IMR-90 (cell line): ENCODE measurements around the gene AK3. TPM values are rescaled to one million over a fixed set of nuclear protein-coding genes. Genes with fewer than 3 reads are reported as not detected.
A peak's percentile ranks its signal among the peaks of the same experiment; 100 is the strongest.

Source experiments
- ATAC-seq: fragments of 200-7000 bp; cut with Tn5 transposase; 2 replicates; pipeline ENCODE4 v1.9.1; 2020; ENCODE audit warnings: low read depth, mild to moderate bottlenecking, moderate library complexity
- BruUV-seq: library from RNA; stranded (reverse); fragments of 400-500 nt; replicated peaks from 2 replicates; lab custom pipeline; 2021; lab: Mats Ljungman, UMichigan
- CTCF ChIA-PET: fragments of 300-600 bp; formaldehyde crosslinking; extraction: SDS; loops from one replicate; lab custom pipeline; 2021; ENCODE audit warnings: antibody characterized with exemption; lab: Yijun Ruan, JAX
- POLR2A ChIA-PET: fragments of 300-600 bp; sonication (Branson Sonifier 250); formaldehyde crosslinking; loops from one replicate; lab custom pipeline; 2022; ENCODE audit warnings: antibody characterized with exemption; ENCODE audit not compliant: unreplicated experiment; lab: Charles Lee
- DNase-seq: peaks from one replicate; pipeline ENCODE4 v3.0.0; 2013
- H2AFZ ChIP-seq: replicated peaks from 2 replicates; pipeline ENCODE3; 2013; ENCODE audit warnings: low read length, mild to moderate bottlenecking; ENCODE audit not compliant: poor library complexity
- H2AK5ac ChIP-seq: 2 replicates; pipeline ENCODE4 v1.6.1; 2013; ENCODE audit warnings: low read depth, low read length, inconsistent platforms
- H2AK9ac ChIP-seq: replicated peaks from 2 replicates; pipeline ENCODE3; 2013; ENCODE audit warnings: mild to moderate bottlenecking, low read depth, low read length, moderate library complexity; ENCODE audit not compliant: poor library complexity
- H2BK120ac ChIP-seq: 2 replicates; pipeline ENCODE4 v1.6.1; 2013; ENCODE audit warnings: low read depth, low read length, inconsistent platforms
- H2BK15ac ChIP-seq: 3 replicates; pipeline ENCODE4 v1.6.1; 2013; ENCODE audit warnings: low read depth, low read length, inconsistent platforms
- H2BK20ac ChIP-seq: 2 replicates; pipeline ENCODE4 v1.6.1; 2013; ENCODE audit warnings: low read depth, mild to moderate bottlenecking, inconsistent platforms, low read length, moderate library complexity
- H2BK5ac ChIP-seq: 2 replicates; pipeline ENCODE4 v1.6.1; 2013; ENCODE audit warnings: mild to moderate bottlenecking, low read depth, low read length, inconsistent platforms; ENCODE audit not compliant: poor library complexity, severe bottlenecking
- H3K14ac ChIP-seq: replicated peaks from 2 replicates; pipeline ENCODE4 v1.6.1; 2013; ENCODE audit warnings: low read depth, low read length, inconsistent platforms
- H3K18ac ChIP-seq: 2 replicates; pipeline ENCODE4 v1.6.1; 2013; ENCODE audit warnings: low read depth, low read length, control low read depth
- H3K23ac ChIP-seq: 2 replicates; pipeline ENCODE4 v1.6.1; 2013; ENCODE audit warnings: low read depth, low read length, inconsistent platforms
- H3K27ac ChIP-seq: 2 replicates; pipeline ENCODE4 v1.5.1; 2013; ENCODE audit warnings: mild to moderate bottlenecking, control low read depth, low read length; ENCODE audit not compliant: insufficient read depth
- H3K27me3 ChIP-seq: 2 replicates; pipeline ENCODE4 v1.6.1; 2013; ENCODE audit warnings: low read length; ENCODE audit not compliant: control insufficient read depth, insufficient read depth
- H3K36me3 ChIP-seq: 2 replicates; pipeline ENCODE4 v1.6.1; 2013; ENCODE audit warnings: low read length, mixed read lengths; ENCODE audit not compliant: control insufficient read depth, insufficient read depth
- H3K4ac ChIP-seq: 2 replicates; pipeline ENCODE4 v1.6.1; 2013; ENCODE audit warnings: low read depth, low read length, inconsistent platforms
- H3K4me1 ChIP-seq: 2 replicates; pipeline ENCODE4 v1.6.1; 2013; ENCODE audit warnings: low read length, mixed read lengths; ENCODE audit not compliant: control insufficient read depth, insufficient read depth
- H3K4me2 ChIP-seq: 2 replicates; pipeline ENCODE4 v1.6.1; 2013; ENCODE audit warnings: low read depth, mild to moderate bottlenecking, control low read depth, low read length, moderate library complexity
- H3K4me3 ChIP-seq: 2 replicates; pipeline ENCODE4 v1.5.1; 2013; ENCODE audit warnings: low read depth, mild to moderate bottlenecking, control low read depth, low read length, moderate library complexity; ENCODE audit not compliant: insufficient read depth
- H3K56ac ChIP-seq: 2 replicates; pipeline ENCODE4 v1.6.1; 2013; ENCODE audit warnings: low read length, inconsistent platforms; ENCODE audit not compliant: insufficient read depth; ENCODE audit errors: extremely low read depth
- H3K79me1 ChIP-seq, 2 experiments: 2 replicates each; pipeline ENCODE4 v1.6.1; 2013; ENCODE audit warnings: low read length in 2 of 2, inconsistent platforms in 1 of 2, low read depth in 1 of 2
- H3K9ac ChIP-seq: 2 replicates; pipeline ENCODE4 v1.6.1; 2013; ENCODE audit warnings: low read depth, low read length, control low read depth
- H3K9me1 ChIP-seq: 2 replicates; pipeline ENCODE4 v1.6.1; 2013; ENCODE audit warnings: low read length, inconsistent platforms; ENCODE audit not compliant: insufficient read depth
- H3K9me3 ChIP-seq: 2 replicates; pipeline ENCODE4 v1.6.1; 2013; ENCODE audit warnings: low read length; ENCODE audit not compliant: control insufficient read depth, insufficient read depth
- H4K20me1 ChIP-seq: 2 replicates; pipeline ENCODE4 v1.6.1; 2013; ENCODE audit warnings: low read length, inconsistent platforms; ENCODE audit not compliant: insufficient read depth
- H4K5ac ChIP-seq: 2 replicates; pipeline ENCODE4 v1.6.1; 2013; ENCODE audit warnings: mild to moderate bottlenecking, low read depth, low read length, control low read depth
- H4K8ac ChIP-seq, 2 experiments: 2 replicates each; pipeline ENCODE4 v1.6.1; 2013; ENCODE audit warnings: low read depth in 2 of 2, low read length in 2 of 2, control low read depth in 1 of 2, inconsistent platforms in 1 of 2
- H4K91ac ChIP-seq: 2 replicates; pipeline ENCODE4 v1.6.1; 2013; ENCODE audit warnings: low read depth, low read length, inconsistent platforms; ENCODE audit not compliant: insufficient read depth
- BHLHE40 ChIP-seq: fragments of 150-350 bp; IDR thresholded peaks from 2 replicates; pipeline ENCODE4 v1.6.1; 2016; ENCODE audit warnings: mild to moderate bottlenecking, low read depth, low read length
- CHD1 ChIP-seq: IDR thresholded peaks from 2 replicates; pipeline ENCODE4 v1.6.1; 2012; ENCODE audit warnings: low read depth, low read length, improper control_type of control experiment
- FOS ChIP-seq: fragments of 150-350 bp; IDR thresholded peaks from 2 replicates; pipeline ENCODE4 v1.6.1; 2016; ENCODE audit warnings: low read depth, low read length
- MAFK ChIP-seq: IDR thresholded peaks from 2 replicates; pipeline ENCODE4 v1.6.1; 2012; ENCODE audit warnings: low read depth, low read length, improper control_type of control experiment
- MAZ ChIP-seq: IDR thresholded peaks from 2 replicates; pipeline ENCODE4 v1.6.1; 2012; ENCODE audit warnings: low read depth, mild to moderate bottlenecking, low read length, improper control_type of control experiment, moderate library complexity, borderline replicate concordance
- MXI1 ChIP-seq: IDR thresholded peaks from 2 replicates; pipeline ENCODE4 v1.6.1; 2012; ENCODE audit warnings: low read depth, mild to moderate bottlenecking, low read length, moderate library complexity, borderline replicate concordance
- NFE2L2 ChIP-seq: fragments of 150-350 bp; IDR thresholded peaks from 2 replicates; pipeline ENCODE4 v1.6.1; 2016; ENCODE audit warnings: low read depth, mild to moderate bottlenecking, low read length
- POLR2A ChIP-seq: IDR thresholded peaks from 2 replicates; pipeline ENCODE4 v1.6.1; 2012; ENCODE audit warnings: mild to moderate bottlenecking, low read depth, low read length
- RAD21 ChIP-seq: IDR thresholded peaks from 2 replicates; pipeline ENCODE4 v1.6.1; 2012; ENCODE audit warnings: low read length, improper control_type of control experiment
- RCOR1 ChIP-seq: IDR thresholded peaks from 2 replicates; pipeline ENCODE4 v1.6.1; 2012; ENCODE audit warnings: mild to moderate bottlenecking, low read length, improper control_type of control experiment; ENCODE audit not compliant: insufficient replicate concordance
- RFX5 ChIP-seq: IDR thresholded peaks from 2 replicates; pipeline ENCODE4 v1.8.0; 2012; ENCODE audit warnings: low read depth, mild to moderate bottlenecking, low read length, moderate library complexity
- SMC3 ChIP-seq: fragments of 150-350 bp; IDR thresholded peaks from 2 replicates; pipeline ENCODE4 v1.6.1; 2016; ENCODE audit warnings: low read depth, mild to moderate bottlenecking, antibody characterized with exemption, low read length, moderate library complexity
- WGBS, 2 experiments: methylation state at CpG; one replicate each; pipeline versions ENCODE4 v1.1.5 to v1.1.7; 2013; ENCODE audit warnings: missing lambda C conversion rate in 2 of 2; ENCODE audit not compliant: insufficient read length in 1 of 2; ENCODE audit errors: extremely low coverage in 2 of 2; 5-methylcytosine and 5-hydroxymethylcytosine counted together
- dilution Hi-C: fragments of 300-500 bp; cut with HindIII; formaldehyde crosslinking; loops from one replicate; pipeline ENCODE4 v1.14.3; 2018; ENCODE audit warnings: low sequenced_read_pairs; ENCODE audit not compliant: unreplicated experiment
- in situ Hi-C: fragments of 300-500 bp; cut with MboI; formaldehyde crosslinking; loops from 3 replicates; pipeline ENCODE4 v1.14.3; 2019; ENCODE audit warnings: low sequenced_read_pairs, inconsistent platforms, mixed read lengths
- intact Hi-C: fragments of 100-400 bp; cut with micrococcal nuclease; formaldehyde crosslinking; loops from 2 replicates; pipeline ENCODE4 v1.10.0; 2022
- polyA plus RNA-seq, 3 experiments: library from polyadenylated mRNA; depleted of rRNA; stranded (reverse); fragments of >200 nt; gene quantifications; 2 replicates each; pipeline ENCODE4 v1.2.3, GENCODE V29; 2012; ENCODE audit warnings: low replicate concordance in 1 of 3
- total RNA-seq: library from RNA; depleted of rRNA; stranded (reverse); fragments of >200 nt; gene quantifications from 2 replicates; pipeline ENCODE4 v1.2.3, GENCODE V29; 2012
- TF ChIP-seq, protein P1 (sequence below): fragments of 150-350 bp; IDR thresholded peaks from 2 replicates; pipeline ENCODE4 v1.6.1; 2017; ENCODE audit warnings: mild to moderate bottlenecking, antibody characterized with exemption, low read length, low read depth
- TF ChIP-seq, protein P2 (sequence below): fragments of 150-350 bp; IDR thresholded peaks from 2 replicates; pipeline ENCODE4 v1.6.1; 2016; ENCODE audit warnings: low read depth, mild to moderate bottlenecking, low read length, moderate library complexity, borderline replicate concordance
- TF ChIP-seq, protein P3 (sequence below): conservative IDR thresholded peaks from 2 replicates; pipeline ENCODE4 v1.5.1; 2012; ENCODE audit warnings: mild to moderate bottlenecking, low read depth, low read length, improper control_type of control experiment

AK3 gene
- total and polyA plus RNA-seq, 2 of the 4 experiments (the other 2 are of a cell fraction), result 24.7 to 26.2 TPM

DNA sequence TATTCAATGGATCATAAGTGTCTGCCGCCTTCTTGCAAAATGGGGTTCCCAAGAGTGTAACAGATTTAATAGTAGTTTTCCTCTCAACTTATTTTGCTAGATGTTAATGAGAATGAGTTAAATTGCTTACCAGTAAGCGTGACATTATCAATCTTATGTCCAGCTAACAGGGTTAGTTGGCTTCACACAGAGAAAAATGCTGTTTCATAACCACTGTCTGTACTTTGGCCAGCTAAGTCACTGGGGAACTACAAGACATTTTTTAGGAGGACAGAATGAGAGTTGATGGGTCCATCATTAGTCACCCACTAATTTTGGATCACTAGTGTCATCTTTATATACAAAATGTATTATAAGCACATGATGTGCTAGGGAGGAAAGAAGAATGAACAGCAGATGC lies 60.3 kb downstream of the AK3 start:
- H2BK5ac ChIP-seq, result peak overlapping the region; percentile 79
- H3K9me1 ChIP-seq, result peaks cover 6% of the 10 kb centered on the region
- H2AFZ ChIP-seq, result no peak overlapping the region
- no peak overlapping the region for H2AK9ac ChIP-seq
- peak overlapping the region; percentile 96; the same call in 1 of the 2 replicates for H3K9ac ChIP-seq
- no peak overlapping the region for H4K8ac ChIP-seq
- dilution Hi-C loops (no loop called here), in situ Hi-C loops (loop anchor here (25.0 kb wide), 1 partner anchor 568 kb away; no protein-coding TSS in a partner anchor), intact Hi-C loops (loop anchor here (5.0 kb wide), 1 partner anchor 47 kb away; no protein-coding TSS in a partner anchor)
- no CpG with 5 or more reads among the region's 2 CpGs for WGBS, 2 experiments
- H4K5ac ChIP-seq, result no peak overlapping the region
- H3K4me2 ChIP-seq, result peak overlapping the region; percentile 73
- peak overlapping the region; percentile 60; the same call in 1 of the 2 replicates for H3K4me3 ChIP-seq
- no peaks in the 10 kb centered on the region for H3K27me3 ChIP-seq
- H3K14ac ChIP-seq, result no peak overlapping the region
- ChIA-PET CTCF (no interaction called here), POLR2A (no interaction called here)
- no peak for ATAC-seq
- H4K20me1 ChIP-seq, result peaks cover under 1% of the 10 kb centered on the region; the same call in 1 of the 2 replicates
- no peak overlapping the region for H3K18ac ChIP-seq
- peak; percentile 31 for DNase-seq
- H3K4ac ChIP-seq, result no peak overlapping the region
- H3K9me3 ChIP-seq, result no peaks in the 10 kb centered on the region
- TF ChIP-seq RFX5 (no peak), MAZ (no peak), RCOR1 (no peak), SMC3 (no peak), NFE2L2 (no peak), FOS (no peak), POLR2A (no peak), MXI1 (no peak), MAFK (no peak), CHD1 (no peak), RAD21 (no peak), BHLHE40 (no peak)
- TF ChIP-seq, protein P1, sequence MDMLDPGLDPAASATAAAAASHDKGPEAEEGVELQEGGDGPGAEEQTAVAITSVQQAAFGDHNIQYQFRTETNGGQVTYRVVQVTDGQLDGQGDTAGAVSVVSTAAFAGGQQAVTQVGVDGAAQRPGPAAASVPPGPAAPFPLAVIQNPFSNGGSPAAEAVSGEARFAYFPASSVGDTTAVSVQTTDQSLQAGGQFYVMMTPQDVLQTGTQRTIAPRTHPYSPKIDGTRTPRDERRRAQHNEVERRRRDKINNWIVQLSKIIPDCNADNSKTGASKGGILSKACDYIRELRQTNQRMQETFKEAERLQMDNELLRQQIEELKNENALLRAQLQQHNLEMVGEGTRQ, result no peak
- TF ChIP-seq, protein P2, sequence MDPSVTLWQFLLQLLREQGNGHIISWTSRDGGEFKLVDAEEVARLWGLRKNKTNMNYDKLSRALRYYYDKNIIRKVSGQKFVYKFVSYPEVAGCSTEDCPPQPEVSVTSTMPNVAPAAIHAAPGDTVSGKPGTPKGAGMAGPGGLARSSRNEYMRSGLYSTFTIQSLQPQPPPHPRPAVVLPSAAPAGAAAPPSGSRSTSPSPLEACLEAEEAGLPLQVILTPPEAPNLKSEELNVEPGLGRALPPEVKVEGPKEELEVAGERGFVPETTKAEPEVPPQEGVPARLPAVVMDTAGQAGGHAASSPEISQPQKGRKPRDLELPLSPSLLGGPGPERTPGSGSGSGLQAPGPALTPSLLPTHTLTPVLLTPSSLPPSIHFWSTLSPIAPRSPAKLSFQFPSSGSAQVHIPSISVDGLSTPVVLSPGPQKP, result no peak
- TF ChIP-seq, protein P3, sequence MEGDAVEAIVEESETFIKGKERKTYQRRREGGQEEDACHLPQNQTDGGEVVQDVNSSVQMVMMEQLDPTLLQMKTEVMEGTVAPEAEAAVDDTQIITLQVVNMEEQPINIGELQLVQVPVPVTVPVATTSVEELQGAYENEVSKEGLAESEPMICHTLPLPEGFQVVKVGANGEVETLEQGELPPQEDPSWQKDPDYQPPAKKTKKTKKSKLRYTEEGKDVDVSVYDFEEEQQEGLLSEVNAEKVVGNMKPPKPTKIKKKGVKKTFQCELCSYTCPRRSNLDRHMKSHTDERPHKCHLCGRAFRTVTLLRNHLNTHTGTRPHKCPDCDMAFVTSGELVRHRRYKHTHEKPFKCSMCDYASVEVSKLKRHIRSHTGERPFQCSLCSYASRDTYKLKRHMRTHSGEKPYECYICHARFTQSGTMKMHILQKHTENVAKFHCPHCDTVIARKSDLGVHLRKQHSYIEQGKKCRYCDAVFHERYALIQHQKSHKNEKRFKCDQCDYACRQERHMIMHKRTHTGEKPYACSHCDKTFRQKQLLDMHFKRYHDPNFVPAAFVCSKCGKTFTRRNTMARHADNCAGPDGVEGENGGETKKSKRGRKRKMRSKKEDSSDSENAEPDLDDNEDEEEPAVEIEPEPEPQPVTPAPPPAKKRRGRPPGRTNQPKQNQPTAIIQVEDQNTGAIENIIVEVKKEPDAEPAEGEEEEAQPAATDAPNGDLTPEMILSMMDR, result no peak
- BruUV-seq, result no TSS peak
- no peak overlapping the region for H3K27ac ChIP-seq
- H2BK20ac ChIP-seq, result no peak overlapping the region
- H2BK15ac ChIP-seq, result no peak overlapping the region
- H3K56ac ChIP-seq, result no peak overlapping the region
- H3K4me1 ChIP-seq, result peaks cover 4% of the 10 kb centered on the region
- H3K36me3 ChIP-seq, result peaks cover 5% of the 10 kb centered on the region
- H2BK120ac ChIP-seq, result no peak overlapping the region
- H3K79me1 ChIP-seq, result peaks cover 12 to 38% of the 10 kb centered on the region in 2 experiments
- H3K23ac ChIP-seq, result peak overlapping the region; percentile 57; the same call in 1 of the 2 replicates
- H2AK5ac ChIP-seq, result no peak overlapping the region
- H4K91ac ChIP-seq, result no peak overlapping the region
